ENCODE results near the gene ZNF48.

Gene ZNF48

DNA sequence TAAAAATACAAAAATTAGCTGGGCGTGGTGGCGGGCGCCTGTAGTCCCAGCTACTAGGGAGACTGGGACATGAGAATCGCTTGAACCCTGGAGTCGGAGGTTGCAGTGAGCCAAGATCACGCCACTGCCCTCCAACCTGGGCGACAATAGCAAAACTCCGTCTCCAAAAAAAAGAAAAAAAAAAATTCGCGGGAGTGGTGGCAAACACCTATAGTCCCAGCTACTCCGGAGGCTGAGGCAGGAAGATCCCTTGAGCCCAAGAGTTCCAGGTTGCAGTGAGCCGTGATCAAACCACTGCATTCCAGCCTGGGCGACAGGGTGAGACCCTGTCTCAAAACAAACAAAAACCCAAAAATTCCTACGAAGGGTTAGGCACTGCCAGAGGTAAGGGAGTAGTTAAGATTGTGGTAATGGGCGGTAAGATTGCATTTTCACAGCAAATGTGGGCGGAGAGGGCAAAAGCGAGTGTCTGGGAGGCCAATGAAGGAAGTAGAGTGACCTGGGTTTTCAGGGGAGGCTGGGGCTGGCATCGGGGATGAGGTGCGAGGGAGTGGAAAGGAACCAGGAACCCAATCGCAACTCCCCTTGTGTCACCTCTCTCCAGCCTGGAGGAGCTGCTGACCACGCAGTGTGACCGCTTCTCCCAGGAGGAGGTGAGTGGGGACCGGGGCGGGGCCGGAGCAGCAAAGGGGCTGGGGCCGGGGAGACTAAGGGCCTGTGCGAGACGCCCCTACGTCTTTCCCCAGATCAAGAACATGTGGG is 18.0 kb upstream of the ZNF48 start:
- Histone ChIP-seq H3K9ac (ENCODE audit: low read length) (peak overlapping the region; percentile 99), H3K27me3 (ENCODE audit: low read depth, low read length) (no peaks in the 10 kb centered on the region), H3K36me3 (replicated peaks; ENCODE audit: low read depth, low read length) (peaks cover 5% of the 10 kb centered on the region), H4K20me1 (ENCODE audit: insufficient read depth, low read length) (no peaks in the 10 kb centered on the region), H3K4me2 (ENCODE audit: low read length) (peak overlapping the region; percentile 99), H3K9me3 (ENCODE audit: insufficient read depth, low read length) (no peaks in the 10 kb centered on the region), H3K4me3 (ENCODE audit: low read length) (peak overlapping the region; percentile 98), H2AFZ (ENCODE audit: low read depth, low read length) (0 out of 2 replicates have a peak overlapping the region, but pooled peaks have one; percentile 47), H3K4me1 (ENCODE audit: low read length) (peaks cover 22% of the 10 kb centered on the region), H3K27ac (ENCODE audit: low read length) (peak overlapping the region; percentile 99), H3K79me2 (ENCODE audit: low read length) (peaks cover 20% of the 10 kb centered on the region)
- TF ChIP-seq EZH2phosphoT487 (IDR thresholded peaks at IDR 0.05; ENCODE audit: low read depth): no peak
- TF ChIP-seq, protein P1, sequence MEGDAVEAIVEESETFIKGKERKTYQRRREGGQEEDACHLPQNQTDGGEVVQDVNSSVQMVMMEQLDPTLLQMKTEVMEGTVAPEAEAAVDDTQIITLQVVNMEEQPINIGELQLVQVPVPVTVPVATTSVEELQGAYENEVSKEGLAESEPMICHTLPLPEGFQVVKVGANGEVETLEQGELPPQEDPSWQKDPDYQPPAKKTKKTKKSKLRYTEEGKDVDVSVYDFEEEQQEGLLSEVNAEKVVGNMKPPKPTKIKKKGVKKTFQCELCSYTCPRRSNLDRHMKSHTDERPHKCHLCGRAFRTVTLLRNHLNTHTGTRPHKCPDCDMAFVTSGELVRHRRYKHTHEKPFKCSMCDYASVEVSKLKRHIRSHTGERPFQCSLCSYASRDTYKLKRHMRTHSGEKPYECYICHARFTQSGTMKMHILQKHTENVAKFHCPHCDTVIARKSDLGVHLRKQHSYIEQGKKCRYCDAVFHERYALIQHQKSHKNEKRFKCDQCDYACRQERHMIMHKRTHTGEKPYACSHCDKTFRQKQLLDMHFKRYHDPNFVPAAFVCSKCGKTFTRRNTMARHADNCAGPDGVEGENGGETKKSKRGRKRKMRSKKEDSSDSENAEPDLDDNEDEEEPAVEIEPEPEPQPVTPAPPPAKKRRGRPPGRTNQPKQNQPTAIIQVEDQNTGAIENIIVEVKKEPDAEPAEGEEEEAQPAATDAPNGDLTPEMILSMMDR (IDR thresholded peaks at IDR 0.05; ENCODE audit: low read depth, low read length): no peak

DNA sequence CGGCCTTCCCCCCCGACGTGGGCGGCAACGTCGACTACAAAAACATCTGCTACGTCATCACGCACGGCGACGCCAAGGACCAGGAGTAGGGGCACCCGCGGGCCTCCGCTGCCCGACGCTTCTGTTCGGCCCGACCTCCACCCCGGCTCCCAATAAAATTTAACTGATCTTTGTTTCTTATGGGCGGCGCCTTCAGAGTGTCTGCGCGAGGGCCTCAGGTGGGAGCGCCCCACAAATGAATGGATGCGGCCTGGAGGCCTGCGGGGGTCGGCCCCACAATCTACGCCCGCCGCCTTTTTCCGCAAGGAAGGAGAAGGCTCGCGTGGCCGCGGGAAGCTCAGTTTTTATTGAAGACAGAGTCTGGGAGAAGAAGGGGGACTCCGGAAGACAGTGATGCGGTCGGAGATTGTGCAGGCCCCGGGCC is 17.4 kb upstream of the ZNF48 start:
- Histone ChIP-seq H2AFZ (ENCODE audit: low read depth, low read length) (peak overlapping the region; percentile 89), H3K4me1 (ENCODE audit: low read length) (peaks cover 26% of the 10 kb centered on the region)
- TF ChIP-seq, protein P1 (IDR thresholded peaks at IDR 0.05; ENCODE audit: low read depth, low read length): no peak
- TF ChIP-seq EZH2phosphoT487 (IDR thresholded peaks at IDR 0.05; ENCODE audit: low read depth): no peak

DNA sequence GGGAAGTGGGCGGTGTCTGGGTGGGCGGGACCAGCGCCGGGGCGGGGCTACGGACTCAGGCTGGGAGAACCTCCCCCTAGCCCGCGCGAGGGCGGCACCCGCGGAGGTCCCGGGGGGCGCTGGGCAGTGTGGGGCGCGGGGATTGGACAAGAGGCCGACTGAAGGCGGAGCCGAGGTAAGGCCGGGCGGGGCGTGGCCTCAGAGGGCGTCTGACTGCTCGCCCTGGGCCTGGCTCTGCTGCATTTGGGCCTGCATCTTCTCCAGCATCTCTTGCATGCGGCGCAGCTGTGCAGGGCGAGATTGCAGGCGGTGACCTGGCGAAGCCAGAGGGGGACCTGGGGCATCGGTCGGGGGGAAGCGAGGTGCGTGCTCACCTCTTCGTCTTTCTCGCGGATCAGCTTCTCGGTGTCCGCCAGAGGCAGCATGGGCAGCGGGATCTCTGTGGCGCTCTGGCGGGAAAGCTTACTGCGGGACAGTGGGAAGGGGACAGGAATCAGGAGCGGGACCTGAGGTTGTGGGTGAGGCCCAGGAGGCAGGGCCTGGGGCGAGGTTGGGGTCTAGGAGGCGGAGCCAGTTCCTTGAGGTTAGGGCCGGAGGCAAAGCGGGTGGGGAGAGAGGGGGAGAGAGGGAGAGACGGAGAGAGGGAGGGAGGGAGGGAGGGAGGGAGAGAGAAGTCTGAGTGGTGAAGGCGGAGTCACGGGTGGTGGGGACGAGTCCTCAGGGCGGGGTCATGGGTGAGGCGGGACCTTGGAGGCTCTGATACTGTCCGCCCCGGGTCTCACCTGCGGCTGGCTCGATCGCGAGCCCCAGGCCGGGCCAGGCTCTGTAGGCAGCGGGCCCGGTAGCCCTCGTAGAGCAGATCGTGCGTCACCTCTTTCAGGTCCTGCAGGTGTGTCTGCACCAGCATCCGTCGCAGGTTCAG is 16.7 kb upstream of the ZNF48 start:
- H3K36me3 ChIP-seq (replicated peaks; ENCODE audit: low read depth, low read length): peaks cover 5% of the 10 kb centered on the region
- H3K79me2 ChIP-seq (ENCODE audit: low read length): peaks cover 21% of the 10 kb centered on the region
- no peaks in the 10 kb centered on the region for H3K27me3 ChIP-seq (ENCODE audit: low read depth, low read length)
- no peaks in the 10 kb centered on the region for H4K20me1 ChIP-seq (ENCODE audit: insufficient read depth, low read length)
- peaks cover 33% of the 10 kb centered on the region for H3K4me1 ChIP-seq (ENCODE audit: low read length)
- no peaks in the 10 kb centered on the region for H3K9me3 ChIP-seq (ENCODE audit: insufficient read depth, low read length)
- H3K27ac ChIP-seq (ENCODE audit: low read length): peak overlapping the region; percentile 99
- peak overlapping the region; percentile 99 for H3K9ac ChIP-seq (ENCODE audit: low read length)
- TF ChIP-seq EZH2phosphoT487 (IDR thresholded peaks at IDR 0.05; ENCODE audit: low read depth): no peak
- TF ChIP-seq, protein P1 (IDR thresholded peaks at IDR 0.05; ENCODE audit: low read depth, low read length): no peak
- H2AFZ ChIP-seq (ENCODE audit: low read depth, low read length): no peak overlapping the region
- H3K4me2 ChIP-seq (ENCODE audit: low read length): peak overlapping the region; percentile 99
- peak overlapping the region; percentile 98 for H3K4me3 ChIP-seq (ENCODE audit: low read length)

More for the DNA sequence above, 17.4 kb upstream of the ZNF48 start:
- H3K9me3 ChIP-seq (ENCODE audit: insufficient read depth, low read length): no peaks in the 10 kb centered on the region
- peaks cover 21% of the 10 kb centered on the region for H3K79me2 ChIP-seq (ENCODE audit: low read length)
- H3K4me2 ChIP-seq (ENCODE audit: low read length): peak overlapping the region; percentile 99
- H3K9ac ChIP-seq (ENCODE audit: low read length): peak overlapping the region; percentile 99
- H3K27me3 ChIP-seq (ENCODE audit: low read depth, low read length): no peaks in the 10 kb centered on the region
- H3K4me3 ChIP-seq (ENCODE audit: low read length): peak overlapping the region; percentile 98
- no peaks in the 10 kb centered on the region for H4K20me1 ChIP-seq (ENCODE audit: insufficient read depth, low read length)
- H3K27ac ChIP-seq (ENCODE audit: low read length): peak overlapping the region; percentile 99
- peaks cover 5% of the 10 kb centered on the region for H3K36me3 ChIP-seq (replicated peaks; ENCODE audit: low read depth, low read length)
